Measurements from ENCODE around the gene DTD1. TPM values are rescaled to one million over a fixed set of nuclear protein-coding genes. Genes with fewer than 3 reads are reported as not detected.

Gene DTD1
- total RNA-seq, 1 experiment from 2014 or later: 16.6 TPM

GRCh38 chr20:18739751-18740166, 151.9 kb downstream of the DTD1 start:
- no peak overlapping the region for H3K27ac ChIP-seq (ENCODE audit: low read depth, low read length, poor library complexity, severe bottlenecking)
- intact Hi-C loops (cut with micrococcal nuclease; ENCODE audit: unreplicated experiment): no loop called here
- H3K9me3 ChIP-seq (ENCODE audit: low read depth, low read length, poor library complexity, severe bottlenecking): no peaks in the 10 kb centered on the region
- DNase-seq (ENCODE audit: low spot score): no peak
- TF ChIP-seq CTCF (conservative IDR thresholded peaks at IDR 0.05; ENCODE audit: low read depth, low read length) (no peak), EZH2 (IDR thresholded peaks at IDR 0.05; ENCODE audit: borderline replicate concordance, low read depth, low read length, poor library complexity, severe bottlenecking) (no peak)
- H3K4me3 ChIP-seq (ENCODE audit: low read depth, low read length, poor library complexity, severe bottlenecking): no peak overlapping the region
- no peaks in the 10 kb centered on the region for H3K36me3 ChIP-seq (ENCODE audit: insufficient read depth, low read length, poor library complexity, severe bottlenecking)
- H3K4me1 ChIP-seq (ENCODE audit: insufficient read depth, low read length, poor library complexity, severe bottlenecking): no peaks in the 10 kb centered on the region
- ChIA-PET CTCF (no interaction called here), POLR2A (ENCODE audit: low non-redundant PET) (no interaction called here)
- no TSS peak for BruUV-seq (replicated peaks)
- H3K27me3 ChIP-seq (replicated peaks; ENCODE audit: insufficient read depth, low read depth, low read length, poor library complexity): no peaks in the 10 kb centered on the region

GRCh38 chr20:18740726-18741125, 152.9 kb downstream of the DTD1 start:
- H3K9me3 ChIP-seq (ENCODE audit: low read depth, low read length, poor library complexity, severe bottlenecking): no peaks in the 10 kb centered on the region
- no peaks in the 10 kb centered on the region for H3K27me3 ChIP-seq (replicated peaks; ENCODE audit: insufficient read depth, low read depth, low read length, poor library complexity)
- TF ChIP-seq EZH2 (IDR thresholded peaks at IDR 0.05; ENCODE audit: borderline replicate concordance, low read depth, low read length, poor library complexity, severe bottlenecking): no peak
- no peak for TF ChIP-seq CTCF (conservative IDR thresholded peaks at IDR 0.05; ENCODE audit: low read depth, low read length)
- POLR2A ChIA-PET (ENCODE audit: low non-redundant PET): no interaction called here
- no peak overlapping the region for H3K4me3 ChIP-seq (ENCODE audit: low read depth, low read length, poor library complexity, severe bottlenecking)
- H3K27ac ChIP-seq (ENCODE audit: low read depth, low read length, poor library complexity, severe bottlenecking): no peak overlapping the region
- DNase-seq (ENCODE audit: low spot score): no peak
- no TSS peak for BruUV-seq (replicated peaks)
- intact Hi-C loops (cut with micrococcal nuclease; ENCODE audit: unreplicated experiment): no loop called here
- no peaks in the 10 kb centered on the region for H3K4me1 ChIP-seq (ENCODE audit: insufficient read depth, low read length, poor library complexity, severe bottlenecking)
- CTCF ChIA-PET: no interaction called here
- no peaks in the 10 kb centered on the region for H3K36me3 ChIP-seq (ENCODE audit: insufficient read depth, low read length, poor library complexity, severe bottlenecking)

GRCh38 chr20:18742841-18743240, 155.0 kb downstream of the DTD1 start:
- ChIA-PET POLR2A (ENCODE audit: low non-redundant PET) (no interaction called here), CTCF (no interaction called here)
- DNase-seq (ENCODE audit: low spot score): no peak
- no TSS peak for BruUV-seq (replicated peaks)
- TF ChIP-seq CTCF (conservative IDR thresholded peaks at IDR 0.05; ENCODE audit: low read depth, low read length) (no peak), EZH2 (IDR thresholded peaks at IDR 0.05; ENCODE audit: borderline replicate concordance, low read depth, low read length, poor library complexity, severe bottlenecking) (no peak)
- Histone ChIP-seq H3K27ac (ENCODE audit: low read depth, low read length, poor library complexity, severe bottlenecking) (no peak overlapping the region), H3K9me3 (ENCODE audit: low read depth, low read length, poor library complexity, severe bottlenecking) (no peaks in the 10 kb centered on the region), H3K27me3 (replicated peaks; ENCODE audit: insufficient read depth, low read depth, low read length, poor library complexity) (no peaks in the 10 kb centered on the region), H3K36me3 (ENCODE audit: insufficient read depth, low read length, poor library complexity, severe bottlenecking) (no peaks in the 10 kb centered on the region), H3K4me1 (ENCODE audit: insufficient read depth, low read length, poor library complexity, severe bottlenecking) (no peaks in the 10 kb centered on the region), H3K4me3 (ENCODE audit: low read depth, low read length, poor library complexity, severe bottlenecking) (no peak overlapping the region)
- intact Hi-C loops (cut with micrococcal nuclease; ENCODE audit: unreplicated experiment): no loop called here

Measured in A673 (cell line).